ENCODE data around the gene VSTM2B. TPM values are rescaled to one million over a fixed set of nuclear protein-coding genes. Genes with fewer than 3 reads are reported as not detected.

VSTM2B gene
- total RNA-seq, 4 donors from 2014 or later = not detected

DNA sequence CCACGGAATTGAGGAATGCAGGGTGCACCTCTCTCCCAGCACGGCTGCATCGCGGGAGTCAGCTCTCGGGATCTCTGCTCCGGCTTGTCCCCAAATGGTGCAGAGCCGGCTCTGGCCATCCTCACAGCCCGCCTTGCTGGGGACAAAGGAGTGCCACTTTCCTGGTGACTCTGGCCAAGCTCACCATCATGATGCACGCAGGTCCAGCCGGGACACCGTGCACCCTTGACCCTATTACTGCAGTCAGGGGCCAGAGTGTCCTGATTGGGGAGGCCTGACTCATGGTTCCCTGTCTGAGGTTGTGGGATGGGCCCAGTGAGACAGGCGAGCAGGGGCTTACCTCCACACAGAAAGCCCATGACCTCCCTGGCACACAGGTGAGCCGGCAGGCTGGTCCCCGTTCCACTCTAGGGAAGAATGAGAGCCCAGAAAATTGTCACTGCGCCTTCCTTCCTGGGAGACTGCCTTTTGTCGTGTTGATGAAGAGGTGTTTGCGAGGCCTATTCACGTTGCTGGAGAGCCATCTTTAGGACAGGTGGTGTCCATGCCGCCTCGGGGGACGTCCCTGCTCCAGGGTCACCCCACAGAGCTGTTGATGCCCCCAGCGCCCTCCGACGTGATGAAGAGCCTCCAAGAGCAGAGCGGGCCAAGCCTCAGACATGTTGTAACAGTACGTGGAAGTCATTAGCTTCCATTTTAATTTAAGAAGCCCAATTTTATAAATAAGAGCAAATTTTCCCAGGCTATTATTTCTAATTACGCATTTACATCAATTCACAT, 18.5 kb upstream of the VSTM2B start:
- DNase-seq (ENCODE audit: low spot score) (no peak), ATAC-seq (ENCODE audit: low FRiP score) (no peak)
- TF ChIP-seq, protein P1, sequence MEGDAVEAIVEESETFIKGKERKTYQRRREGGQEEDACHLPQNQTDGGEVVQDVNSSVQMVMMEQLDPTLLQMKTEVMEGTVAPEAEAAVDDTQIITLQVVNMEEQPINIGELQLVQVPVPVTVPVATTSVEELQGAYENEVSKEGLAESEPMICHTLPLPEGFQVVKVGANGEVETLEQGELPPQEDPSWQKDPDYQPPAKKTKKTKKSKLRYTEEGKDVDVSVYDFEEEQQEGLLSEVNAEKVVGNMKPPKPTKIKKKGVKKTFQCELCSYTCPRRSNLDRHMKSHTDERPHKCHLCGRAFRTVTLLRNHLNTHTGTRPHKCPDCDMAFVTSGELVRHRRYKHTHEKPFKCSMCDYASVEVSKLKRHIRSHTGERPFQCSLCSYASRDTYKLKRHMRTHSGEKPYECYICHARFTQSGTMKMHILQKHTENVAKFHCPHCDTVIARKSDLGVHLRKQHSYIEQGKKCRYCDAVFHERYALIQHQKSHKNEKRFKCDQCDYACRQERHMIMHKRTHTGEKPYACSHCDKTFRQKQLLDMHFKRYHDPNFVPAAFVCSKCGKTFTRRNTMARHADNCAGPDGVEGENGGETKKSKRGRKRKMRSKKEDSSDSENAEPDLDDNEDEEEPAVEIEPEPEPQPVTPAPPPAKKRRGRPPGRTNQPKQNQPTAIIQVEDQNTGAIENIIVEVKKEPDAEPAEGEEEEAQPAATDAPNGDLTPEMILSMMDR (IDR thresholded peaks at IDR 0.05) = no peak

DNA sequence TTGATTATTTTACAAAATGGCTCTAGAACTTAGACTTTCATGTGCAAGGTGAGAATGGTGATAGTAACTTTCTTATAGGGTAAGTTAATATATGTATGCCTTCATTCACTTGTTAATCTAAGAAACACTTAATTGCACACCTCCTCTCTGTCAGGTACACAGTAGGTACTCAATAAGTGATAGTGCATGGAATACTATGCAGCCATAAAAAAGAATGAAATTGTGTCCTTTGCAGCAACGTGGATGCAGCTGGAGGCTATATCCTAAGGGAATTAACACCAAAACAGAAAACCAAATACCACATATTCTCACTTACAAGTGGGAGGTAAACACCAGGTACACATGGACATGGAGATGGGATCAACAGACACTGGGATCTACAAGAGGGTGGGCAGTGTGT, 17.6 kb upstream of the VSTM2B start:
- ATAC-seq (ENCODE audit: low FRiP score) (no peak), DNase-seq (ENCODE audit: low spot score) (no peak)
- TF ChIP-seq, protein P1 (IDR thresholded peaks at IDR 0.05) = no peak

DNA sequence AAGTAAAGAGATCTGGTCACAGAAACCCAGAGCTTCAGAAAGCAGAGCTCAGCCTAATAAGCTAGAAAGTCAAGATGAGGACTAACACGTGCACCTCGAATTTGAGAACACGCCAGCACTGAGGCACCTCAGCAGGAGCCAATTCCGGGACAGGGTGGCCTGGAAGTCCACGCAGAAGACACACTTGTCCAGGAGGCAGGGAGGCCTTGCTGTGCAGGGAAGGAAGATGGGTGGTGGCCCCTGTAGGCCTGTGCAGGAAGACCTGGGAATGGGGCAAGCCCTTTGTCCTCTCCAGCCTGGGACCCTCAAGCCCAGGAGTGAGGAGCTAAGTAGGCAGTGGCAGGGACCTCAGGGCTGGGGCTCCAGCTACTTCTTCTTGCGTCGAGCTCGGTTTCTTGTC, 16.3 kb upstream of the VSTM2B start:
- TF ChIP-seq, protein P1 (IDR thresholded peaks at IDR 0.05) = no peak
- no peak for DNase-seq (ENCODE audit: low spot score)
- ATAC-seq (ENCODE audit: low FRiP score) = no peak

DNA sequence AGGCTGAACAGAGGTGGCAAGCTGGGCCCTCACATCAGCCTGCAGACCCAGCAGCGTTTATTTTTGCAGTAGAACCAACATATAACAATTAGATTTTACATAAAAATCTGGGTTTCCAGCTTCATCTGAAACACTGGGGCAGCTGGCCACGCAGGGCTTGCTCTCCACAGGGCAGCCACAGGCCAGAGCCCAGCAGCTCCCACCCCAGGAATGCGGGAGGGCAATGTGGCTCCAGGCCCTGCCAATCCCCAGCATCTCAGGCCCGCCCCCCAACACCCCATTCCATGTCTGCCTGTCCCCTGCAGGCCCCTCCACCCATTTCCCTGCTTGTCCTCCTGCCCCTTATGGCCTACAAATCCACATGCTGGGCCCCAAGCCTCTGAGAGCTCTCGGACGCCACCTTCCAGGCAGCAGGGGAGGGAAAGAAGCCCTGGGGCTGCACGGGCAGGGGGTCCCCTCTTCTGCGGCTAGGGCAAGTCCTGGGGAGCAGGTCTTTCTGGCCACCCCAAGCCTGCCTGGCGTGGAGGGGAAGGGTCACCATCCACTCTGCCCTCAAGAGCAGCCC, 15.0 kb upstream of the VSTM2B start:
- ATAC-seq (ENCODE audit: low FRiP score) (no peak), DNase-seq (ENCODE audit: low spot score) (no peak)
- TF ChIP-seq, protein P1 (IDR thresholded peaks at IDR 0.05) = no peak

DNA sequence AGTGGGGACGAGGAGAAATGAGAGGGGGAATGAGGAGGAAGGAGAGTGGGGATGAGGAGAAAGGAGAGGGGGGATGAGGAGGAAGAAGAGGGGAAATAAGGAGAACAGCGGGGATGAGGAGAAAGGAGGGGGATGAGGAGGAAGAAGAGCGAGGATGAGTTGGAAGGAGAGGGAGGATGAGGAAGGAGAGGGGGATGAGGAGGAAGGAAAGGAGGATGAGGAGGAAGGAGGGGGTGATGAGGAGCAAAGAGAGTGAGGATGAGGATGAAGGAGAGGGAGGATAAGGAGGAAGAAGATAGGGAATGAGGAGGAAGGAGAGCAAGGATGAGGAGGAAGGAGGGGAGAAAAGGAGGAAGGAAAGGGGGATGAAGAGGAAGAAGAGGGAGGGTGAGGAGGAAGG, 14.0 kb upstream of the VSTM2B start:
- DNase-seq (ENCODE audit: low spot score) (no peak), ATAC-seq (ENCODE audit: low FRiP score) (no peak)
- TF ChIP-seq, protein P1 (IDR thresholded peaks at IDR 0.05) = no peak

DNA sequence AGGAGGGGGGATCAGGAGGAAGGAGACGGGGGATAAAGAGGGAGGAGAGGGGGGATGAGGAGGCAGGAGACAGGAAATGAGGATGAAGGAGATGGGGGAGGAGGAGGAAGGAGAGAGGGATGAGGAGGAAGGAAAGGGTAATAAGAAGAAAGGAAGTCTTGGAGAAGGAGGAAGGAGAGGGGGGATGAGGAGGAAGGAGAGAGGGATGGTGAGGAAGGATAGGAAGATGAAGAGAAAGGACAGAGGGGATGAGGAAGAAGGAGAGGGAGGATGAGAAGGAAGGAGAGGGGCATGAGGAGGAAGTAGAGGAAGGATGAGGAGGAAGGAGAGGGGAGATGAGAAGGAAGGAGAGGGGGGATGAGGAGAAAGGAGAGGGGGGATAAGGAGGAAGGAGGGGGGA, 13.0 kb upstream of the VSTM2B start:
- TF ChIP-seq, protein P1 (IDR thresholded peaks at IDR 0.05) = no peak
- no peak for ATAC-seq (ENCODE audit: low FRiP score)
- no peak for DNase-seq (ENCODE audit: low spot score)

Data from omental fat pad (tissue), 4 donors.